H1 (cell line): ENCODE data around the gene ANKRD13B. TPM values are rescaled to one million over a fixed set of nuclear protein-coding genes. Genes with fewer than 3 reads are reported as not detected.

Experiments
- BCL11A ChIP-seq, 2 experiments: IDR thresholded peaks; one replicate each; pipeline ENCODE4 v1.6.1; 2011; ENCODE audit warnings: low read depth in 2 of 2, low read length in 2 of 2, mild to moderate bottlenecking in 2 of 2
- HDAC2 ChIP-seq, 2 experiments: fragments of 300-600 bp in 1 of 2; sonication (generic) in 1 of 2; IDR thresholded peaks; 2 replicates each; pipeline ENCODE4 v1.6.1; 2011 to 2012; ENCODE audit warnings: low read depth in 2 of 2, low read length in 2 of 2, mild to moderate bottlenecking in 2 of 2, moderate library complexity in 2 of 2, borderline replicate concordance in 1 of 2, inconsistent platforms in 1 of 2
- JUND ChIP-seq: IDR thresholded peaks from 2 replicates; pipeline ENCODE4 v1.6.1; 2011; ENCODE audit warnings: mild to moderate bottlenecking, improper control_type of control experiment, low read length
- PHF8 ChIP-seq: fragments of 200-600 bp; sonication (generic); conservative IDR thresholded peaks from 2 replicates; pipeline ENCODE4 v1.7.1; 2012; ENCODE audit warnings: low read depth, mild to moderate bottlenecking, inconsistent platforms, low read length, moderate library complexity
- SIN3A ChIP-seq, 2 experiments: IDR thresholded peaks in 1 of 2; conservative IDR thresholded peaks in 1 of 2; 2 replicates each; pipeline ENCODE4 v1.6.1; 2011 to 2012; ENCODE audit warnings: low read length in 2 of 2, improper control_type of control experiment in 1 of 2, low read depth in 1 of 2, mild to moderate bottlenecking in 1 of 2
- SIX5 ChIP-seq: IDR thresholded peaks from 2 replicates; pipeline ENCODE4 v1.6.1; 2011; ENCODE audit warnings: mild to moderate bottlenecking, low read depth, low read length
- TAF7 ChIP-seq: optimal IDR thresholded peaks from 2 replicates; pipeline ENCODE3; 2011; ENCODE audit warnings: low read depth, mild to moderate bottlenecking, inconsistent platforms, low read length, moderate library complexity, borderline replicate concordance
- USF2 ChIP-seq: IDR thresholded peaks from 2 replicates; pipeline ENCODE4 v1.6.1; 2011; ENCODE audit warnings: low read length, improper control_type of control experiment
- YY1 ChIP-seq: IDR thresholded peaks from 2 replicates; pipeline ENCODE4 v1.6.1; 2011; ENCODE audit warnings: low read depth, mild to moderate bottlenecking, low read length
- polyA plus RNA-seq, 7 experiments: library from polyadenylated mRNA; depleted of rRNA in 3 of 7; stranded (reverse) in 5 of 7; unstranded in 2 of 7; fragments of >200 nt in 5 of 7; fragments of 200-250 nt in 2 of 7; gene quantifications; 1 replicate in 5 of 7; 2 replicates in 1 of 7; 4 replicates in 1 of 7; pipeline versions ENCODE4 v1.2.1 to v1.2.3, GENCODE V29; 2011 to 2013; ENCODE audit warnings: missing spikeins in 2 of 7, mixed read lengths in 2 of 7
- total RNA-seq: library from RNA; stranded (reverse); fragmentation: NEBNext Ultra II Directional; extraction: Animal tissue kit (Norgen Biotek cat#: 25700); gene quantifications from 2 replicates; pipeline ENCODE4 v1.2.1, GENCODE V29; 2021

The ANKRD13B gene
- total and polyA plus RNA-seq, 2 of the 8 experiments (the other 6 are each of a cell fraction or from before 2014, with no cell fraction given), result 16.4 to 48.5 TPM

GRCh38 chr17:29593591-29594518, 923 bp downstream of the ANKRD13B start (continued):
- TF ChIP-seq PHF8 (no peak), USF2 (no peak), SIX5 (no peak), TAF7 (peak; percentile 93), YY1 (0 out of 2 replicates have a peak, but pooled peaks have one; percentile 6), JUND (no peak), SIN3A (conservative IDR thresholded peaks at IDR 0.05 in 1 of 2, IDR thresholded peaks at IDR 0.05 in 1 of 2; ENCODE audit: low read depth in 1 of 2, low read length in 2 of 2) (peak; percentile 100), HDAC2 (IDR thresholded peaks at IDR 0.05; ENCODE audit: borderline replicate concordance in 1 of 2, low read depth in 2 of 2, low read length in 2 of 2) (peak; percentile 99 to 100), BCL11A (IDR thresholded peaks at IDR 0.05; ENCODE audit: low read depth in 2 of 2, low read length in 2 of 2) (no peak)
